ENCODE results near the gene INPP5A. TPM values are rescaled to one million over a fixed set of nuclear protein-coding genes. Genes with fewer than 3 reads are reported as not detected.

The INPP5A gene
- total RNA-seq, 1 donor from 2014 or later = 41.0 TPM

DNA sequence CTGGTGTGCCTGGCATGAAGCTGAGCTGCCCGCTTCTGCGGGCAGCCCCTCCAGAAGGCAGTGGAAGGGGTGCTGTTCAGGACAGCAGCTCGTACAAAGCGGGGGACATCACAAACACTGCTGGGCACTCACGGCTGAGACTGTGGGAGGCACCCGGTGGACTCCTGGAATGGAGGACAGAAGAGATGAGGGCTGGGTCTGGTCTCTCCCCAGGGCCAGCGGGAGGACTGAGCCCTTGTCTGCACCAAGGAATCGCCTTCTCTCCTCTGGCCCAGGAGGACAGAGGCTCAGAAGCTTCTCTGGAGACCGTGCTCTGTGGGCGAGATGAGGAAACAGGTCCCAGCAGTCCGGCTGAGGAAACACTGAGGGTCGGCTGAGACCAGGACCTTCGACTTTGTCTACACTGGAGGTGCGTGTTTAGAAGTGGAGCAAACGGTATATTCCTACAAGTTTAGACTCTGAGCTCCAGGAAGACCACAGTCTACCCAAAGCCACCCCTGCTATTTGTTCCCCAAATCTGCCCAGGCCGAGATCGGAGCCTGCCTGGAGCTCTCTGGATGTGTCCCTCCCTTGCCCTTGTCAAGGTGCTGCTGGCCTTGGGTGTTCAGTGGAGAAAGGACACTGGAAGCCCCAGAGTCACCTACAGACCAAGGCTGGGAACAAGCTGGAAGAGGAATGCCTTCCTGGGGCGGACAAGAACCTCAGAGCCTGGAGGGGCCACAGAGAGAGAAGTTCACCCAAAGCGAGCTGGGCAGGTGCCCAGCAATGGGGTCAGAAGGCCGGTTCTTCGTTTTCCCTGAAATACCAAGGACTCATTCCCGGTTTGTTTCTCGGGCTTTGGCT is 12.9 kb upstream of the INPP5A start:
- H3K4me1 Mint-ChIP-seq = peaks cover 17% of the 10 kb centered on the region
- TF ChIP-seq, protein P1, sequence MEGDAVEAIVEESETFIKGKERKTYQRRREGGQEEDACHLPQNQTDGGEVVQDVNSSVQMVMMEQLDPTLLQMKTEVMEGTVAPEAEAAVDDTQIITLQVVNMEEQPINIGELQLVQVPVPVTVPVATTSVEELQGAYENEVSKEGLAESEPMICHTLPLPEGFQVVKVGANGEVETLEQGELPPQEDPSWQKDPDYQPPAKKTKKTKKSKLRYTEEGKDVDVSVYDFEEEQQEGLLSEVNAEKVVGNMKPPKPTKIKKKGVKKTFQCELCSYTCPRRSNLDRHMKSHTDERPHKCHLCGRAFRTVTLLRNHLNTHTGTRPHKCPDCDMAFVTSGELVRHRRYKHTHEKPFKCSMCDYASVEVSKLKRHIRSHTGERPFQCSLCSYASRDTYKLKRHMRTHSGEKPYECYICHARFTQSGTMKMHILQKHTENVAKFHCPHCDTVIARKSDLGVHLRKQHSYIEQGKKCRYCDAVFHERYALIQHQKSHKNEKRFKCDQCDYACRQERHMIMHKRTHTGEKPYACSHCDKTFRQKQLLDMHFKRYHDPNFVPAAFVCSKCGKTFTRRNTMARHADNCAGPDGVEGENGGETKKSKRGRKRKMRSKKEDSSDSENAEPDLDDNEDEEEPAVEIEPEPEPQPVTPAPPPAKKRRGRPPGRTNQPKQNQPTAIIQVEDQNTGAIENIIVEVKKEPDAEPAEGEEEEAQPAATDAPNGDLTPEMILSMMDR (IDR thresholded peaks at IDR 0.05; ENCODE audit: unreplicated experiment) = no peak
- peaks cover 7% of the 10 kb centered on the region for H3K9me3 Mint-ChIP-seq
- H3K27ac Mint-ChIP-seq = no peak overlapping the region
- H3K36me3 Mint-ChIP-seq = peaks cover 3% of the 10 kb centered on the region
- H3K27me3 Mint-ChIP-seq (ENCODE audit: low read depth) = no peaks in the 10 kb centered on the region
- DNase-seq (ENCODE audit: low spot score in 2 of 2, unreplicated experiment in 2 of 2) = no peak
- no peak overlapping the region for H3K4me3 Mint-ChIP-seq

DNA sequence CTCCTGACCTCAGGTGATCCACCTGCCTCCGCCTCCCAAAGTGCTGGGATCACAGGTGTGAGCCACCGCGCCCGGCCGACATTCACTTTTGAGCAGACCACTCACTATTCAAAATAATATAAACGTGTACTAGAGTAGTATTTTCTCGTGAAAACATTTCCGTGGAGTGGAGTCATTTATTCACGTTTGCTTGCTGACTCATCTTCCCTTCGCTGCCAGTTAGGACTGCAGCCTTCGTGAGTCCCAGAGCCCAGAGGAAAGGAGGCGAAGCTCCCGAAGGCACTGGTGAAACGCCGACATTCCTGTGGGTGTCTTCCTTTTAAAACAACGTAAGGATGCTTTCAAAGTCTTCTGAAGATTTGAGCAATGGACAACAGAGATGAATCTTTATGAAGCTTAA is 10.9 kb upstream of the INPP5A start:
- Mint-ChIP-seq H3K9me3 (peaks cover 18% of the 10 kb centered on the region), H3K4me3 (no peak overlapping the region), H3K27me3 (ENCODE audit: low read depth) (no peaks in the 10 kb centered on the region), H3K4me1 (peaks cover 7% of the 10 kb centered on the region), H3K27ac (no peak overlapping the region), H3K36me3 (peaks cover 11% of the 10 kb centered on the region)
- TF ChIP-seq, protein P1 (IDR thresholded peaks at IDR 0.05; ENCODE audit: unreplicated experiment) = no peak
- no peak for DNase-seq (ENCODE audit: low spot score in 2 of 2, unreplicated experiment in 2 of 2)

DNA sequence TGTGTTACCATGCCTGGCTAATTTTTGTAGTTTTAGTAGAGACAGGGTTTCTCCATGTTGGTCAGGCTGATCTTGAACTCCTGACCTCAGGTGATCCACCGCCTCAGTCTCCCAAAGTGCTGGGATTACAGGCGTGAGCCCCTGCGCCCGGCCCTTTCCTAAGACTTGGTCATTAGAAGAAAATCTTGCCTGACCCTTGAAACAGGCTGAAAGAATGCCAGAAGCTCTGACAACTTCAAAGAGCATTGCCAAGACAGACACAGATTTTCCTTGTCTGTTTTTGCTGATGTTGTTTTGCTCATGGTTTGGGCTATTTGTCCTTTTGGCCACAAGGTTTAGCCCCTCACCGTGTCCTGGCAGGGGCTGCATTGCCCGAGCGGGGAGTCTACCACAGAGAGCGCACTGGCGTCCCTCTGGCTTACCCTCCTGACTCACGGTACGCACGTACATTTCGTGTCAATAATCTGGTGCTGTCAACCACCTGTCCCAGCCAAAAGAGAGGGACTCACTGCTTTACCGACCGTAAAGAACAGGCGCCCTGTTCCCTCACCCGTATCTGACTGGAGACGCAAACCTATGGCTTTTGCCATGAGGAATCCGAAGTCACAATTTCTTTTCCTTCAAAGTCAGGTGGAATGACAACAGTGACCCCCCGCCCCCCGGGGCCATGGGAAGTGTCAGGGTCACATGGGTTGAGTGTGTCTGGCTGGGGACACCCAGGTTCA is 10.1 kb upstream of the INPP5A start:
- H3K36me3 Mint-ChIP-seq = peaks cover 16% of the 10 kb centered on the region
- H3K27me3 Mint-ChIP-seq (ENCODE audit: low read depth) = no peaks in the 10 kb centered on the region
- no peak overlapping the region for H3K4me3 Mint-ChIP-seq

DNA sequence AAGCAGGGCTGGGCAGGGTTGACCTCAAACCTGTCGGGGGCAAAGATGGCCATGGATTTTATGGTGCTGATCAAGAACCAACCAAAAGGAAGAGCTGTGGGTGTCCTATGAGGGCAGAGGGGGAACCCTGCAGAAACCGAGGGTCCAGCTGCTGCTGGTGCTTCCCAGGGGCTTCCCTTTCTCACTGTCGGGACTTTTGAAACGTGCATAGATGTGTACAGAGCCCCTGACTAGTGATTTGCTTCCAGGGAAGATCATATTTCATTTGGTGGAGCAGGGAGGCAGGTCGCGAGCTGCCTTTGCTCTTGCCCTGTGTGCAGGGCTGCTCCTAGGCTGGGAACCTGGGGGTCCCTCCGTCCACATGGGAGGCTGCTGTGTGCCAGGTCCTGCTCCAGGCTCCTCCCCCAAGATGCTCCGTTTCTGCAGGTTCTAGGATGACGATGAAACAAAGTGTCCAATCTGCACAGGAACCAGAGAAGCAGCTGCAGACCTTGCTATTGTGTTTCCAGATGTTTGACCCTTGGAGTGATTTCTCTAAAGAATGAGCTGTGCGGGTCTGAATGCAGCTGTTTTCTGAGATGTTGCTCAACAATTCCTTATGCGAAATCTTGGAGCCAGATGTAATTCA is 9.4 kb upstream of the INPP5A start:
- no peaks in the 10 kb centered on the region for H3K27me3 Mint-ChIP-seq (ENCODE audit: low read depth)
- H3K4me1 Mint-ChIP-seq = peaks cover 12% of the 10 kb centered on the region
- peaks cover 17% of the 10 kb centered on the region for H3K36me3 Mint-ChIP-seq
- H3K9me3 Mint-ChIP-seq = peaks cover 24% of the 10 kb centered on the region
- TF ChIP-seq, protein P1 (IDR thresholded peaks at IDR 0.05; ENCODE audit: unreplicated experiment) = no peak
- H3K27ac Mint-ChIP-seq = peak overlapping the region; percentile 4
- no peak overlapping the region for H3K4me3 Mint-ChIP-seq
- no peak for DNase-seq (ENCODE audit: low spot score in 2 of 2, unreplicated experiment in 2 of 2)

More for the DNA sequence above, 10.1 kb upstream of the INPP5A start:
- DNase-seq (ENCODE audit: low spot score in 2 of 2, unreplicated experiment in 2 of 2) = no peak
- TF ChIP-seq, protein P1 (IDR thresholded peaks at IDR 0.05; ENCODE audit: unreplicated experiment) = no peak
- Mint-ChIP-seq H3K4me1 (peaks cover 6% of the 10 kb centered on the region), H3K27ac (no peak overlapping the region), H3K9me3 (peaks cover 24% of the 10 kb centered on the region)

DNA sequence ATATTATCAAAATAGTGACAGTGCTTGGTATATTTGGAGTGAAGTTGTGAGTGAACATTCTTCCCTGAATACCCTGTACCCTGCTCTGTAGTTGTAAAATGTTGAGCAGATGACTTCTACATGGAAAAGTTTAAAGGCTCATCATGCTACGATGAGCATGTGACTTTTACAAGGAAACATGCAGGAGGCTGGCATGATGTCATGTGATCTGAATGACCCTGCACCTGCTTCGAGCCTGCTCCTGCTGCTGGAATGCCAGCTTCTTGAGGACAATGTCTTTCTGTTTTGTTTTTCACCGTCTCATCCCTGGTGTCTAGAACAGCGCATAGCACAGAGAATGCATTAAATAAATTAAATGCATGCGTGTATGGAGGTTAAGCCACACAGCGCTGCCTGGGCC is 5.4 kb upstream of the INPP5A start:
- H3K4me1 Mint-ChIP-seq = peaks cover 41% of the 10 kb centered on the region
- no peaks in the 10 kb centered on the region for H3K27me3 Mint-ChIP-seq (ENCODE audit: low read depth)
- no peak overlapping the region for H3K4me3 Mint-ChIP-seq
- TF ChIP-seq, protein P1 (IDR thresholded peaks at IDR 0.05; ENCODE audit: unreplicated experiment) = no peak
- DNase-seq (ENCODE audit: low spot score in 2 of 2, unreplicated experiment in 2 of 2) = no peak
- H3K36me3 Mint-ChIP-seq = peaks cover 17% of the 10 kb centered on the region
- H3K9me3 Mint-ChIP-seq = peaks cover 24% of the 10 kb centered on the region
- H3K27ac Mint-ChIP-seq = peak overlapping the region; percentile 83

Measured in mesothelial cell of epicardium (in vitro differentiated cells).